GM18873 (cell line): ENCODE results near the gene KRTAP5-8.
"Not testable (repeated sequence)": the region's sequence is repeated elsewhere in the genome, so short reads cannot be mapped to it uniquely, and the experiment has no call there.

Source experiments
- ATAC-seq: cut with Tn5 transposase; IDR thresholded peaks from one replicate; pipeline ENCODE4 v1.9.1; 2021; ENCODE audit warnings: mild to moderate bottlenecking, moderate library complexity, moderate number of reproducible peaks; ENCODE audit not compliant: unreplicated experiment, low FRiP score

Gene KRTAP5-8

DNA sequence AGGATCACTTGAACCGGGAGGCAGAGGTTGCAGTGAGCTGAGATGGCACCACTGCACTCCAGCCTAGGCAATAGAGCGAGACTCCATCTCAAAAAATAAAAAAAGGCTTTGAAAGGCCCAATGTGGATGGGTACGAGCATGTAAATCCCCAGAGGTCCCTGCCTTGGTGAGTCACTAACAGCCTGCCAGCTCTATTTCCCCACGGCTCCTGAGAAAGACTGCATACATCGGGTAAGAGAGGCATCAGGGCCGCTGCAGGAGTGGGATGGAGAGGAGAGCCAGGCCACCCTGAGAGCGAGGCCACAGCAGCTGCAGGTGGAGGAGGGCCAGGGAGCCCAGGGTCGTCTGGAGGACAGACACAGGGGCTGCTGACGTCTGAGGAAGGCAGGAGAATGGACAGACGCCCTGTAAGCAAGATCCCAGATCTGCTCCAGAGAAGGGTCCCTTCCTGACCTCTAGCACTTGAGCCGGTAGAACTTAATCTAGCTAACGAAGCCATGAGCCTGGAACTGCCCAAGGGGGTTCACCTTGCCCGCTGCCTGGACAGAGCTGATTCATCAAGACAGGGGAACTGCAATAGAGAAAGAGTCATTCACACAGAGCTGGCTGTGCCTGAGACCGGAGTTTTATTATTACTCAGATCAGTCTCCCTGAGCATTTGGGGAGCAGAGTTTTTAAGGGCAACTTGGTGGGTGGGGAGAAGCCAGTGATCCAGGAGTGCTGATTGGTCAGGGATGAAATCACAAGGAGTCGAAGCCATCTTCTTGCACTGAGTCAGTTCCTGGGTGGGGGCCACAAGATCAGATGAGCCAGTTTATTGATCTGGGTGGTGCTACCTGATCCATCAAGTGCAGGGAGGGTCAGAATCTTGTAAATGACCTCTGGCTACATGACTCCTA, 5.3 kb downstream of the KRTAP5-8 start:
- no peak for ATAC-seq

- no peak for ATAC-seq
These were observed 6.0 kb downstream of the KRTAP5-8 start for GRCh38 chr11:71543866-71544265.

DNA sequence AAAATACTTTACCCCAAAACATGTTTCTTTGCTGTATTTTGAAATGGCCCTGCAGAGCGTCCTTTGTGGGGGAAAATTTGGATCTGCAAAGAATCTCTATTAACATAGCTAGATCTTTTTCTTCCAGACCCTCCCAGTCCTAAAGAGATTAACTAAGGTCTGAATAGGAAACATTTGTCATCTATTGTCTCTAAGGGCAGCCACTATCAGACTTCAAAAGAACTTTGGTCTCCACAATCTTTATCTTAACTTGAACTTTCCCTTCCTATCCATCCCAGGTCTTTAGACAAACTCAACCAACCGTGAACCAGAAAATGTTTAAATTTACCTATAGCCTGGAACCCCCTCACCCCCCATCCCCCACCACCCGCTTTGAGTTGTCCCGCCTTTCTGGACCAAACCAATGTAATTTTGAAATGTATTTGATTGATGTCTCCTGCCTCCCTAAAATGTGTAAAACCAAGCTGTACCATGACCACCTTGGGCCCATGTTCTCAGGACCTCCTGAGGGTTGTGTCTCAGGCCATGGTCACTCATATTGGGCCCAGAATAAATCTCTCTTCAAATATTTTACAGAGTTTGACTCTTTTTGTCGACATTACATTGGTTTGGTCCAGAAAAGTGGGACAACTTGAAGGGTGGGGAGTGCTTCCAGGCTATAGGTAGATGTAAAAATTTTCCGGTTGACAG, 6.8 kb downstream of the KRTAP5-8 start:
- no peak for ATAC-seq

GRCh38 chr11:71545405-71545966, 7.7 kb downstream of the KRTAP5-8 start:
- no peak for ATAC-seq

DNA sequence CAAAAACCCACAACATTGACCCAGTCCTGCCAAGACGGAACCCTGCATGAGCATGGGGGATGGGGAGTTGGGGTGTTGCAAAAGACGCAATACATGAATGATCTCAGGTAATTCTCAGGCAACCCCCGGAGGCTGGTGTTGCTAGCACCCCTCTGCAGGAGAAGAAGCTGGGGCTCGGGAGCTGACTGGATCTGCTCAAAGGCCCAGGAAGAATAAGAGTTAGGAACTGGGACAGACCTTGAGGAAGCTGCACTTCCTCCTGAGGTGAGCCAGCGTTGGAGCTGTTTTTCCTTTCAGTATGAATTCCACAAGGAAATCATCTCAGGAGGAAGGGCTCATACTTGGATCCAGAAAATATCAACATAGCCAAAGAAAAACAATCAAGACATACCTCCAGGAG, 10.3 kb downstream of the KRTAP5-8 start, which contains the start of gene KRTAP5-9:
Gene KRTAP5-9 (plus strand): TSS at position 301 of the 400 bp plus-strand sequence. CDS start 238 bp downstream, outside the sequence.
- no peak for ATAC-seq

DNA sequence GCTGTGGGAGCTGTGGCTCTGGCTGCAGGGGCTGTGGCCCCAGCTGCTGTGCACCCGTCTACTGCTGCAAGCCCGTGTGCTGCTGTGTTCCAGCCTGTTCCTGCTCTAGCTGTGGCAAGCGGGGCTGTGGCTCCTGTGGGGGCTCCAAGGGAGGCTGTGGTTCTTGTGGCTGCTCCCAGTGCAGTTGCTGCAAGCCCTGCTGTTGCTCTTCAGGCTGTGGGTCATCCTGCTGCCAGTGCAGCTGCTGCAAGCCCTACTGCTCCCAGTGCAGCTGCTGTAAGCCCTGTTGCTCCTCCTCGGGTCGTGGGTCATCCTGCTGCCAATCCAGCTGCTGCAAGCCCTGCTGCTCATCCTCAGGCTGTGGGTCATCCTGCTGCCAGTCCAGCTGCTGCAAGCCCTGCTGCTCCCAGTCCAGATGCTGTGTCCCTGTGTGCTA, 10.9 kb downstream of the KRTAP5-8 start:
- ATAC-seq = no peak

DNA sequence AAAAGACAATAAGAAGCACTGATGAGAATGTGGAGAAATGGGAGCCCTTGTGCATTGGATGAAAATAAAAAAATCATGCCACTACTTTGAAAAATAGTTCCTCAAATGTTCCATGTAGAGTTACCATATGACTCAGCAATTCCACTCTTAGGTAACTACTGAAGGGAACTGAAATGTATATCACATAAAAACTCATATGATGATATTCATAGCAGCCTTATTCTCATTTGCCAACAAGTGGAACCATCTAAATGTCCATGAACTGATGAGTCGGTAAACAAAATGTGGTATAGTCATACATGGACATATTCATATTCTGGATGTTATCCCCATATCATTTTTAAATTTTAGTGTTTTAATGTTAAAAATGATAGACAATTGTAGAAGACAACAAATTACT, 13.9 kb downstream of the KRTAP5-8 start:
- no peak for ATAC-seq

GRCh38 chr11:71554996-71555395, 17.2 kb downstream of the KRTAP5-8 start:
- ATAC-seq = no peak

- no peak for ATAC-seq
These were observed 17.7 kb downstream of the KRTAP5-8 start for GRCh38 chr11:71555508-71555907.

DNA sequence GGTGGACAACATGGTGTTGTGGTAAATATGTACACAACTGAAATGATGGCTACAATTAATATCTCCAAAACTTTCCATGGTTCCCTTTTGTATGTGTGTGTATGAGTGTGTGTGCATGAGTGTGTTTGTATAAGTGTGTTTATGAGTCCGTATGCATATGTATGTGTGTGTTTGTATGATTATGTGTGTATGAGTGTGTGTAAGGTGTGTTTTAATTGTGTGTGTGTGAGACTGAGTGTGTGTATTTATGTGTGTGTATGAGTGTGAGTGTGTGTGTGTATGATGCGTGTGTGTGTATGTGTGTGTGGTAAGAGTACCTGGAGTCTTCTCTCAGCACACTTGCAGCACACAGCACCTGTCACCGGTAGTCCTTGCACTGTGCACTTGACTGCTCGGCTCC, 18.2 kb downstream of the KRTAP5-8 start:
- no peak for ATAC-seq

GRCh38 chr11:71557257-71557656, 19.4 kb downstream of the KRTAP5-8 start:
- ATAC-seq = no peak

DNA sequence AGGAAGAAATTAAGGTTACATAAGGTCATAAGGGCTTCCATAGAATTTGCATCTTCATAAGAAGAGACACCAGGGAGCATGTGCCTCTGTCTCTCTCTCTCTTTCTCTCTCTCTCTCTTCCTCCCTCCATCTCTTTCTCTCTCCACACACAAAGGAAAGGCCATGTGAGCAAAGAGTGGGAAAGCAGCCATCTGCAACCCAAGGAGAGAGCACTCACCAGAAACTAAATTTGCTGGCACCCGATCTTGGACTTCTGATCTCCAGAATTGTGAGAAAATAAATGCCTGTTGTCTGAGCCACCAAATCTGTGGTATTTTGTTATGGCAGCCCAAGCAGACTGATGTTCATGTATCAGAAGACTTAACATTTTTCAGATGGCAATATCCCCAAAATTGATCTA, 21.2 kb downstream of the KRTAP5-8 start:
- no peak for ATAC-seq

DNA sequence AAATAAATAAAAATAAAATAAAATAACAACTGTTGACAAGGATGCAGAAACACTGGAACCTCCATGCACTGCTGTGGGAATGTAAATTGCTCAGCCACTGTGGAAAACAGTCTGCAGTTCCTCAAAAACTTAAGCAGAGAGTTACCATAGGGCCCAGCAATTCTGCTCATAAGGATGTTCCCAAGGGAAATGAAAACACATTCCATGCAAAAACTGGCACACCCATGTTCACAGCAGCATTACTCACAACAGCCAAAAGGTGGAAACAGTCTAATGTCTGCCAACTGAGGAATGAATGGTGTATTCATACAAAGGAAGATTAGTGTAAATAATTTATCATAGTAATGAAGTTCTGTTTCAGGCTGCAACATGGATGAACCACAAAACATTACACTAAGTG, 24.3 kb downstream of the KRTAP5-8 start:
- ATAC-seq = no peak

GRCh38 chr11:71563406-71563805, 25.6 kb downstream of the KRTAP5-8 start:
- ATAC-seq = no peak

DNA sequence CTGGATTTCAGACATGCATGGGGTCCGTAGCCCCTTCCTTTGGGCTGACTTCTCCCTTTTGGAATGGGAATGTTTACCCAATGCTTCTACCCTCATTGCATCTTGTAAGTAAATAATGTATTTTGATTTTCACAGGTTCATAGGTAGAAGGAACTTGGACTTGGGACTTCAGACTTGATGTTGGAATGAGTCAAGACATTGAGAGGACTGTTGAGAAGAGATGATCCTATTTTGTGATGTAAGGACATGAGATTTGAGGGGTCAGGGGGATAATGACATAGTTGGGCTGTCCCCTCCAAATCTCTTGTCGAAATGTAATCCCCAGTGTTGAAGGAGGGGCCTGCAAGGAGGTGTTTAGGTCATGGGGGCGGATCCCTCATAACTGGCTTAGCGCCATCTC, 26.6 kb downstream of the KRTAP5-8 start:
- ATAC-seq = no peak

GRCh38 chr11:71565263-71565662, 27.4 kb downstream of the KRTAP5-8 start, which contains the start of gene KRTAP5-10:
Gene KRTAP5-10 (plus strand): TSS chr11:71565563. CDS start chr11:71565588, 25 bp downstream.
- no peak for ATAC-seq

GRCh38 chr11:71566081-71566620, 28.3 kb downstream of the KRTAP5-8 start:
- ATAC-seq = no peak

- not testable (repeated sequence) for ATAC-seq
These were observed 29.1 kb downstream of the KRTAP5-8 start for GRCh38 chr11:71566626-71567599.

DNA sequence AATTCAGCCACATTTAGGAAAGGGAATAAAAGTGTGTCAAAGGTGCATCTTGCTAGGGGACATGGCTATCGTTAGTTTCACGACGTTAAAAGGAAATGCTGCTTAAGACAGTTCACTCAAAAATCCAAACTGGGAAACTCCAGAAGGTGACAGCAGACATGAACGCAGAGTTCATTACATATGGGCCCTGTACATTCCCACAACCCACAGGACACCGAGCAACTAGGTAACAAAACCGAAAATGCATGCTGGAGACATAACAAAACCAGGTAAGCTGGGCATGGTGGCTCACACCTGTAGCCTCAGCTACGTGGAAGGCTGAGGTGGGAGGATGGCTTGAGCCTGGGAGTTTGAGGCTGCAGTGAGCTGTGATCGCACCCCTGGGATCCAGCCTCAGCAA, 29.8 kb downstream of the KRTAP5-8 start:
- not testable (repeated sequence) for ATAC-seq
